ENCODE measurements around the gene GTPBP2.

DNA sequence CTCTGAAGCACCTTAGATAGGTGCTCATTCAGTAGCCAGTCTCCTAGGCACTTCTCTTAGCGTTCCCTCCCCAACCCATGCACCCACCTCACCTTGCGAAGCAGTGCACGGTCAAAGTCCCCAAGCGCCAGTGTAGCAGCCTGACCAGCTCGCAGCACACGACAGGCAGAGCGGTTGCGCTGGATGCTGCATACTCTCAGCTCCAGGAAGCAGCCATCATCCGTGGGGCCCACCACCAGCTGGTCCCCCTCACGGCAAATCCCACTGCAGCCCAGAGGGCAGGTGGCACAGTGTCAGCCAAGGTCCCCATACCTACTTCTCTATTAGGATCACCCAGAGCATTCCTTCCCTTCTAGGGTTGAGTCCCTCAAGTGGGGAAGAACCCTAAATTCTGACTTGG, 6.5 kb downstream of the GTPBP2 start:
- TF ChIP-seq CTCF (IDR thresholded peaks at IDR 0.05; ENCODE audit: low read depth, low read length, poor library complexity, severe bottlenecking) (no peak), EZH2phosphoT487 (IDR thresholded peaks at IDR 0.05; ENCODE audit: borderline replicate concordance, low read length) (no peak)

Measured in DOHH2 (cell line).